Epithelial cell of proximal tubule (primary cell): ENCODE measurements around the gene EGR4. TPM values are rescaled to one million over a fixed set of nuclear protein-coding genes. Genes with fewer than 3 reads are reported as not detected.
A peak's percentile ranks its signal among the peaks of the same experiment; 100 is the strongest.

Experiments
- DNase-seq: peaks from one replicate; pipeline ENCODE4 v3.0.0-alpha.2; 2011; ENCODE audit warnings: low read depth
- H3K4me3 ChIP-seq: 2 replicates; pipeline ENCODE4 v1.5.1; 2011; ENCODE audit warnings: low read depth, mild to moderate bottlenecking, low read length
- CTCF ChIP-seq: conservative IDR thresholded peaks from 2 replicates; pipeline ENCODE4 v1.5.1; 2012; ENCODE audit warnings: low read depth, mild to moderate bottlenecking, low read length
- total RNA-seq: library from RNA; depleted of rRNA; stranded (reverse); fragments of >200 nt; gene quantifications from 2 replicates; pipeline ENCODE4 v1.2.3, GENCODE V29; 2015

EGR4 gene
- total RNA-seq, 1 donor from 2014 or later = not detected

GRCh38 chr2:73297151-73297559 is 3.8 kb upstream of the EGR4 start:
- TF ChIP-seq CTCF = no peak
- DNase-seq = no peak
- no peak overlapping the region for H3K4me3 ChIP-seq

- no peak for DNase-seq
- TF ChIP-seq CTCF = no peak
- H3K4me3 ChIP-seq = no peak overlapping the region
Observed at GRCh38 chr2:73295751-73296400, 2.5 kb upstream of the EGR4 start.

- no peak overlapping the region for H3K4me3 ChIP-seq
- no peak for TF ChIP-seq CTCF
- no peak for DNase-seq
Observed at GRCh38 chr2:73294239-73294638, 891 bp upstream of the EGR4 start.

DNA sequence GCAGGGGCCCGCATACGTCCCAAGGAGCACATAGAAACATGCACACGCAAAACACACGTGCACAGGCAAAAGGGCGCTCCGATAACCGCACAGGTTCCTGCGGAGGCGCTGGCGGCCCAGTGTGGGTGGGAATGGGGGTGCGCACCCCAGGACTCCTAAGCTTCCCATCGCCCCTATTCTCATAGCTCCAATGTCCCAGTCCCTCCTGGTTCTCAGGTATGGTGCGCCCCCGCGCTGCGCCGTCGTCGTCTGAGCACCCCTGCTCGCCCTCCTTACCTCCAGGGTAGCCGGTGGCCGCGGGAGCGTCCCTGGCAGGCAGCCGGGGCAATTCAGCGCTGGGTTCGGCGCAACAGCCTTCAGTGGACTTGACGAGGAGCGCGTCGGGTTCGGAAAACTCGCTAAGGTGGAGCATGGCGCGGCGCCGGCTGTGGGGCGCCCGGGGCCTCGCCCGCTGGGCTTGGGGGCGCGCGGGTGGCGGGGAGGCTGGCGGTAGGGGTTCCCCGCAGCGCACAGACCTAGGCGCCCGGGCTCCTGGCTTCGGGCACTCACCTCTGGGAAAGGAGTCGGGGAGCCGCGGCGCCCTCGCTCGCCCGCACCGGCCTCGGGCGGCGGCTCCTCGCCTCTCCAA is 328 bp downstream of the EGR4 start:
- no peak for DNase-seq
- H3K4me3 ChIP-seq = peak overlapping the region; percentile 50
- TF ChIP-seq CTCF = no peak

DNA sequence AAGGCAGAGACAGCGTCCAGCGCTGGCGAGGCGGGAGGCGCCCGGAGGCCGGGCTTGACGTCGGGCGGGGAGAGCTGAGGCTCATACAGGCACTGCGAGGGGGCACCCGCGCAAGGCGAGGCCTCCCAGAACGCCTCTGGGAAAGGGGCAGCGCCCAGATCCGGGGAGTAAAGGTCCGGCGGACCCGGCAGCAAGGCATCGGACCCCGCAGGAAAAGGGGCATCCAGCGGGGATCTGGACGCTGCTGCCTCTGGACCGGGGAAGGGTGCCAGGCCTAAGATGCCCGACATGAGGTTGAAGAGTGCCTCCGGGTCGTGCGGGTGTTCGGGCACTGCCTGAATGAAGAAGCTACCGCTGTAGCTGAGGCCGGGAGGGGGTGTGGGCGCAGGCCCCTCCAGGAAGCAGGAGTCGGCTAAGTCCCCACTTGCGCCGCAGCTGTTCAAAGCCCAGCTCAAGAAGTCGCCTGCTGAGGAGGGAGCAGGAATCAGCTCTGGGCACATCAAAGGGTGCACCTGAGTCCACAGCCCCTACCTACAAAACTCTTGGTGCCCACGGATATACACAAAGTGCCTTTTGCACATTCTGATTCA is 937 bp downstream of the EGR4 start:
- H3K4me3 ChIP-seq = no peak overlapping the region
- DNase-seq = no peak
- no peak for TF ChIP-seq CTCF

DNA sequence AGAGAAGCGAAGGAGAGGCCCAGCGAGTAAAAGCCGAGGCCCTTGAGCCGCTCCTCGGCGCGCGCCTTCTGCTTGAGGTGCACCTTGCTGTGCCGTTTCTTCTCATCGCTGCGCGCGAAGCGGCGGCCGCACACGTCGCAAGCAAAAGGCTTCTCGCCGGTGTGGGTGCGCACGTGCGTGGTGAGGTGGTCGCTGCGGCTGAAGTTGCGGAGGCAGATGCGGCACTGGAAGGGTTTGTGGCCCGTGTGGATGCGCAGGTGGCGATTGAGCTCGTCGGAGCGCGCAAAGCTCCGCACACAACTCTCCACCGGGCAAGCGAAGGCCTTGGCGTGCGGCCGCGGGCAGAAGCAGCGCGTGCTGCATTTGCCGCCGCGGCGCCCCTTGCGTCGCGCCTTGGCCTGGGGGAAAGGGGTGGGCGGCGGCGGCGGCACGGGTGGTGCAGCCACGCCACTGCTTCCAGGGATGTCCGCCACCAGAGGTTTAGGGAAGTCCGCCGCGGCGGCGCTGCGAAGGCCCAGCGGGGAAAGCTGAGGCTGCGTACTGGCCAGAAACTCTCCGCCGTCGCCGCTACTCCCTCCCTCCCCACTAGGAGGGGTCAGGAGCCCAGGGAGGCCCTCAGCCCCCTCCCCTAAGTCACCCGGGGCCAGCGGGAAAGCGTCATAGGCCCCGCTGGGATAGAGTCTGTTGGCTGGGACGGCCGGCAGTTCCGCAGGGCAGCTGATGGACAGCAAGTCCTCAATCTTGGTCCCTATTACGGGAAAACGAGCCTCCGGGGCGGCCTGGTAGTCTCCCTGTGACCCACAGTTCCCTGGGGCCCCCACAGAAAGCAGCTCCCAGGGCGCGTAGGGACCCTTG is 1.7 kb downstream of the EGR4 start:
- H3K4me3 ChIP-seq = peak overlapping the region; percentile 26
- peak; percentile 7 for TF ChIP-seq CTCF
- no peak for DNase-seq
